Amniotic stem cell (primary cell): Measurements from ENCODE around the gene SNTG2.

Experiments
- DNase-seq: peaks from one replicate; lab custom pipeline; 2025; lab: John Stamatoyannopoulos, UW

SNTG2 gene

DNA sequence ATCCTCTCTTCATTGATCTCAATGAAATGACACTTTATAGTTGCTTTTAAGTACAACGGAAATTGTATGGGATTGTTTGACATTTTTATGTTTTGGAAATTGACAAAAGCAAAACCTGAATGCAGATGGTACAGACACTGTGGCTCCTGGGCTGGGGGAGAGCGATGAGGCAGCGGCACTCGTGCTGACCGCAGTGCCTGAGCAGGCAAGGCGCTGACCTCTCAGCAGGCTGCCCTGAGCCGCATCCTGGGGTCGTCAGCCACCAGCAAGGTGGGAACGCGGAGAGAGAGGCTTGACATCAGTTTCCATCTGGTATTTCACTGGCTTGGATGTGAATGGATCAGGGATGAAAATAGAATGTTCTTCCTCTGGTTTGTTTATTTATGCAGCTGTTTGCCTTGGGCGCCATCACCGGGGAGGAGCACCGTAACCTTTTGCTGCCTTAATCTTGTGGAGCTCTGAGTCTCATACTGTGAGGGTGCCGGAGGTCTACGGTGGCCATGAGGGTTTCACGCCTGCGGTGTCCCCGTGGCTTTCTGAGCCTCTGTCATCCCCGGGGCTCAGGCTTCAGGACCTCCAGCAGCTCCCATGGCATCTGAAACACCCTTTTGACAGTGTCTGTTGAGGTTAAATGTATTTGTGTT is 367.8 kb downstream of the SNTG2 start:
- no peak for DNase-seq

DNA sequence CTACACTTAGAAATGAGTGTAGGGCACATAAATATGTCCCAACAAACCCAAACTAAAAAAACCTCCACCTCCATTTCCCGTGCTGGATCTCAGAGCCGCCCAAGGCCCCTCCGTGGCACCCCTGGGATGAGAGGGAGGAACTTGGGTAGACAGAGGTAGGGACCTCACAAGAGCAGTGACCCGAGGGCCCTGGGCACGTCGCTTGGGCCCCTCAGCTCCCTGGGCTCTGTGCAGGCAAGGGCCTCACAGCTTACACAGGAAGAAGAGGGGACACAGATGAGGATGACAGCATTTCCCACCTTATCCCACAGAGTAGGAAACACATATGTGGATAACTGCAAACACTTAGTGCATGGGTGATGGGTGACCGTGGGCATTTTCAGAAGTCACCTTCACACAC is 368.7 kb downstream of the SNTG2 start:
- no peak for DNase-seq

DNA sequence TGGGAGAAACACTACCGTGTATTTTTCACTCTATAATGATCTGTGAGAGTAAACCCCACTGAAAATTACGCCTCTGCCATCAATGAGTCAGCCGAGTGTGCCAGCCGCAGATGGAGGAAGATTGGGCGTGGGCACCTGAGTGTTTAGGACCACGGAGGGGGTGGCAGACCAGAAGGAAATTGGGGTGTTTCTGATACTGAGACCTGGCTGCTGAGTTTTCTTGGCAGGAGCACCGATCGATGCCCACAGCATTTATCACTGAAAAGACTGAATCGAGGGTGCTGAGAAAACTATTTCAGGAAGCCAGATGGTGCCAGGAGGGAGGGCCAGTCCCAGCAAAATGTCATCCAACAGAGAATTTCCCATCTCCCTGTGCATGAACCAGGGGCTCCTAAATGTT is 370.7 kb downstream of the SNTG2 start:
- DNase-seq = no peak

DNA sequence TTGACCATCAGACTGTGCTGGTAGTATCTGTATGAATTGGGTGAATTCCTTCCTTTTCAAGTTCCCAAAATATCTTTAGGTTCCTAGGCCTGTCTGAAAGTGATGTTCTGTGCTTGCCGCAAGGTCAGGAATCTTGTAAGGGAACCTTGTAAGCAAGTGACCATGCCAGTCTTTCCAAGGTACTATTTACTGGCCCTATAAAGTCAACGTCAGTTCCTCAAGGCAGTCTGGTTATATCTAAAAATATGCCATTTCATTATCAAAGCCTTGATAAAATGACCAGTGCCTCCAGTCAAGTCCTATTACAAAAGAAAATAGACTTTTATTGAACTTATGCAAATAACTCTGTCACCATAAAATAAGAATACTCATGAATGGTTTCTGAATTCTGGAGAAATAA is 374.2 kb downstream of the SNTG2 start:
- no peak for DNase-seq

DNA sequence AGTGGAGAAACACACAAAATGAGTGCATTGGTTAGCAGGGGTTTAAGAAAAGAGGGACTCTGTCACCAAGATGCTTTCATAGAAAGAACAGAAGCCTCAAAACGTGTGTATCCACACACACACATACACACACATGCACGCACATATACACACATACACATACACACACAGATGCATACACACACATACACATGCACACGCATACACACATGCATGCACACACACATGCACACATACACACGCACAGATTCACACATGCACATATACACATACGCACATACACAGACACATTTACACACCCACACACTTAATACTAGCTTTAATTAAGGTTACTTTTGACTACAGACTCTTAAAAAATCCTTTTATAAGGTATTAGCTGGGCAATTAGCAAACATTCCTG is 378.0 kb downstream of the SNTG2 start:
- no peak for DNase-seq

DNA sequence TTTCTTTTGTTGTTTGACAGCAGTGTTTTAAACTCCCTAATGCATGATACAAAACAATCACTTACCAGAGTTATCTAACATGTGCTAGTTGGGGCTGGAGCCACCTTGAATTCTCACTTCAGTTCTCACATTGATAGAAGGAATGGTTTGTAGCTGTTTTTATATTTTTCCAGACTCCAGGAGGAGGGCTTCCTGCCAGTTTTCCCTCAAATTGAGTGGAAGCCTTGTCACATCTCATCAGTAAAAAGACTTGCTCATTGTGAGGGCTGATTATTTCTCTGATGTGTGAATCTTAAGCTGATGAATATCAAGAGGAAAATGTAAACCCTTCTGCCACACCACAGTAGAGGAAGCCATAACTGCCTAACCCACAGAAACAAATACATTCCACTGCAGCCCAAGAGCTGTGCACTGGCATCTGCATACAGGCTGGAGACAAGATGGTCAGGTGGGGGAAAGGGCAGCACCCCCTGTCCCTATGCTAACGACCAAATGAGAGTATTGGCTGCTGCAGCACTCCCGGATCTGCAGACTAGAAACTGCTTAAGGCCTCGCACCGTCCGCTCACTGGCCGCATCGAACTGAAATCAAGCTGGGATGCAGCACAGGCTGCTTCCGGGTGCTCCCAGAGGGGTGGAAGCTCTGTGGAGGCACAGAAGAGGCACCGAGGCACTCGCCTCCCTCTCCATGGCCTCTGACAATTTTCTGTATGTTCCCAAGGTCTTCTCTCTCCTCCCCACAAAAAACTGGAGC is 388.9 kb downstream of the SNTG2 start:
- DNase-seq = no peak

DNA sequence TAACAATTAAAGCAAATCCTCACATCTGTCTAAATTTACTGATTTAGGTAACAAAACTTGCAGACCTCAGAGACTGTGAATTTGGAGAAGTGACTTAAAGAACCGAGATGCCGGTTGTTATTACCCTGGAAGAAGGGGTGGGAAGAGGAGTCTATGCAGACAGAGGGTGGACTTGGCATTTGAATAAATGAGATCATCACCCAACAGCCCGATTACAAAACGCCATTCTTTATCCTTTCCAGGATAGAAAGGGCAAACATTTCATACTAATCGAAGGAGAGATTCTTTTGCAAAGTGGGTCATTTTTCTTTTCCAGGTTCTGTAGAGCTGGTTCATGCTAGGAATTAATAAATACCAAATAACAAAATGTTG is 389.5 kb downstream of the SNTG2 start:
- DNase-seq = no peak

DNA sequence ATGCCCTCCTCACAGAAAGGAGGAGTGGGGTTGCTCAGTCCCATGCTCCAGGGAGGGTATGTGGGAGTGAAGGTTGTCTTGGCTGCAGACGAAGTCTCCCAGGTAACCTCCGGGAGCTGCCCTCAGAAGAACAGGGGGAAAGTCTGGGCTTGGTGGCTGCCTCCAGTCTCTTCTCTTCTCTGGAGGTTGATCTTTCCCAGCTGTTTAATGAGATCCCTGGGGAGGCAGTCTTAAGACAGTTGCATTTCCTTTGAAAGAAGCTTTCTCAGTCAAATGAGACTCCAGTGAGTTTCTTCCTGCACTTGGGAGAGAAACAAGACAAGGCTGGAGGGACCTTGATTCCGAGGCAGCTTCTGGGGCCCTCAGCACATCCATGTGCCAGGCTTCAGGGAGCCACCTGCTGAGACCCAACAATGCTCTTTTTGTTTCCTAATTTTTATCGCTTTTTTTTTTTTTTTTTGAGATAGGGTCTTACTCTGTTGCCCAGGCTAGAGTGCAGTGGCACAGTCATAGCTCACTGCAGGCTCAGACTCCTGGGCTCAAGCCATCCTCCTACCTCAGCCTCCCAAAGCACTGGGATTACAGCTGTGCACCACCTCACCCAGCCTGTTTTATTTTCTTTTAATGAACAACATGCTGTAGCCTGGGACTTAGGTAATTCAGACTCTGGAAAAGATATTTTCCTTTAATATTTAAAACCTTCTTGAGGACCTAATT is 390.9 kb downstream of the SNTG2 start:
- no peak for DNase-seq

DNA sequence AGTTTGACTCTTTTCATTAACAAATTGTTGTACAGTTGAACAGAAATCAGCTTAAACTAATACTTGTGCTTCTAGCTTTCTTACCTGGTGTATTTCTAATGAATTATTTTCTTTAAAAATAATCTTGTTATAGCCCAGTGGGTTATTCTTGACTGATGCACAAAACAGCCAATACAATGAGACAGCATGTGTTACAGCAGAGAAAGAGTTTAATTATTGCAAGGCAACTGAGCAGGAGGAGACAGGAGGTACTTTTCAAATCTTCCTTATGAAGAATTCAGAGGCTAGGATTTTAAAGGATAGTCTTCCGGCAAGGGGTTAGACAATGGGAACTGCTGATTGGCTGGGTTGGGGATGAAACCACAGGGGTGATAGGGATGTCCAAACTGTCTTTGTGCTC is 398.1 kb downstream of the SNTG2 start:
- DNase-seq = no peak

DNA sequence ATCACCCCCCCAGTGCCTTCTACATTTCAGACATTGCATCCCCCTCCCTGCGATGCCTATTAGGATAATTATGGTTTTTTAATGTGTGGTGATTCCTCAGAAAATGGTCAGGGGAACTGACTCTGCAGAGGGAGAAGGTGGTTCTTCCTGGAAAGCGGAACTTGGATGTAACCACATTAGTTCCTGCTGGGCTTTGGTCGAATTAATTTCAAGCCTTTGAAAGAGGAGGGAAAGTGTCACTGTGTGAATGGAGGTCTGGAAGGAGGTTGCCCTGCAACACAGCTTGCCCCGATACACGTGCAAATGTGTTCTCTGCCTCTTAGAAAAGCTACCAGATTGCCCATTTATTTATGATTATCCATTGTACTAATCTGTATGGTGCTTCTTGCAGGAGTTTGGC is 399.5 kb downstream of the SNTG2 start:
- no peak for DNase-seq

DNA sequence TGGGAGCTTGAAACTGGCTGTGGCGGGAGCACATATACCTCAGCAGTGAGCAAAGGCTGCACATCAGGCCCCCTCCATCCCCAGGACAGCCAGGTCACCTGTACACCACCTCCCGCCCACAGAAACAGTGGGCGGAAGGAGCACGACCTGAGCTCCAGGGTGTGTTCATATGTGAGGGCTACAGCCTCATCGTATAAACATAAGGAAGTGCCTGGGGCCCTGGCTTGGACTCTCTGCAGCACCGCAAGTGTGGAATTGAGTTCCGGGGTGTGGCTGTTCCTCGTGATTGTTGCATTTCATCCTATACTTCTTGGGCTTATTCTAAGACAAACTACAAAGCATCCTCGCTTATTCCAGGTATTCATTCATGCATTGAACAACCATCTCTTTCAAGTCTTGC is 402.5 kb downstream of the SNTG2 start:
- no peak for DNase-seq

DNA sequence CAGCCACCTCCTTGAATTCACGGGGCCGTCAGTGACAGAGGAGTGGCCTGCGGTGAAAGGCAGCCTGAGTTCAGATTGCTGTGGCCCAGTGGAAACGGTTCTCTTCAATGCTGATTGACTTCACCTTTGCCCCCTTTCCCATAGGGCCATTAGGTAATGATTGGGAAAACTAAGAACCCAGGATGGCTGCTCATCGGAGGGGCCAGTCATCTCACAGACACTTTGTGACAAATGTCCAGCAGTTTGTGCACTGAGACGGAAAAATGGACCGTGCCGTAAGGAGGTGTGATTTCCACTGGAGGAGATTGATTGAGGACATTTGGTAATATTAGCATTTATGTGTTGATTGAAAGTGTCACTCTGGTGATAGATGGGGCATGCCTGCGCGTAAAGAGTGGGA is 402.9 kb downstream of the SNTG2 start:
- DNase-seq = no peak

DNA sequence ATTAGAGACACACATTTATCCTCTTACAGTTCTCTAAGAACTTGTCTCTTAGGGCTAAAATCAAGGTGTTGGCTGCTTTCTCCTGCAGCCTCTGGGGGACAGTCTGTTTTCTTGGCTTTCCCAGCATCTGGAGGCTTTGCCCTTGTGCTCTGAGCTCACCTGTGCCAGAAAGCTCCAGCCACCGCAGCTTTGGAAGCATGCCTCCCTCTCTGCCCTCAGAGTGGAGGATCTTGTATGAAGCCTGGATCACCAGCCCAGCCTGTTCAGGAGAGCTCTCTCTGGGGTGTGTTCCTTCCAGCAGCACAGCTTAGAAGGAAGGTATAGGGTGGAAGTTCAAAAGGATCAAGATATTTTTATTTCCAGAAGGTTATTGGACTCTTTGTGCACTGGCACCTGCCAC is 409.5 kb downstream of the SNTG2 start:
- no peak for DNase-seq

DNA sequence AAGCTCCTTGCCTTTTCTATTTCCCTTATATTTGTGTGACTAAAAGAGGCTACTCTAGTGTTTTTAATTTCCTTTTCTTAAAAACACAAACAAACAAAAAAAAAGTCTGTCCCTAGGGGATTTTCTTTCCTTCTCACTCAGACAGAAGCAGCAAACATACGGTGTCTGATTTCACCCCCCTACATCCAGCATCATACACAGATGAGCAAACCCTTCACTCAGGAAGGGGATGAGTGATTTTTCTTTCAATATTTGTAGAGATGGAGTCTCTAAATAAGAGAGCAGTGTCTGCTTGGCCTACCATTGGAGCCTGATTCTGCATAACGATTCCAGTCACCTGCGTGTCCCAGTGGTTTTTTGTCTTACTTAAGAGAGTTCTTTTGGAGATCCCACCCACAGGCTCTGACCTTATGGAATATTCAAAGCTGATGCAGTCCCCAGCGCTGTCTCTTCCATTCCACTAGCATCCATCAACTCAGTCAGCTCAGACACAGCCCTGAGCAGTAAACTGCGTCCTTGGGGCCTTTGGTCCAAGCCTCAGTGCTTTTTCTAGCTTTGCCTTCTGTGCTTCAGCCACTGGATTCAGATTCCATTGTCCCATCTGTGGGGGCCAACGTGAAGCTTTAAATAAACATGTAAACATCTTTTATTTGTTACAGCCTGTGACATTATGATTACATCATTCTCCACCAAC is 410.1 kb downstream of the SNTG2 start:
- no peak for DNase-seq

DNA sequence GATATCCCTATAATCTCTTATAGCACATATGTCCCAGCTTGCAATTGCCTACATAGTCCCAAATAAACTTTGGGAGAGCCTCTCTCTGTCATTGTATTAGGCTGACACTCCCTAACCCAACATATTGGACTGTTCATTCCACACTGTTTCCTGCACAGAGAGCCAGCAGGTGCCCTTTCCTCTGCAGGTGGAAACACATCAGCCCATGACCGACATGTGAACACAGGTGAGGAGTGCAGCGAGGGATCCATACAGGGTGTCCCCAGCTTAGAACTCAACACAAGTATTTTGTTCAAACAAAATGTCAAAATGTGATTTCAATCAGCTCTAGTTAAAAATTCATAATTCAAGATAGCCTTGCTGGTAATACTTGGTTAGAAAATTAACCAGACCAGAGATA is 412.7 kb downstream of the SNTG2 start:
- no peak for DNase-seq

DNA sequence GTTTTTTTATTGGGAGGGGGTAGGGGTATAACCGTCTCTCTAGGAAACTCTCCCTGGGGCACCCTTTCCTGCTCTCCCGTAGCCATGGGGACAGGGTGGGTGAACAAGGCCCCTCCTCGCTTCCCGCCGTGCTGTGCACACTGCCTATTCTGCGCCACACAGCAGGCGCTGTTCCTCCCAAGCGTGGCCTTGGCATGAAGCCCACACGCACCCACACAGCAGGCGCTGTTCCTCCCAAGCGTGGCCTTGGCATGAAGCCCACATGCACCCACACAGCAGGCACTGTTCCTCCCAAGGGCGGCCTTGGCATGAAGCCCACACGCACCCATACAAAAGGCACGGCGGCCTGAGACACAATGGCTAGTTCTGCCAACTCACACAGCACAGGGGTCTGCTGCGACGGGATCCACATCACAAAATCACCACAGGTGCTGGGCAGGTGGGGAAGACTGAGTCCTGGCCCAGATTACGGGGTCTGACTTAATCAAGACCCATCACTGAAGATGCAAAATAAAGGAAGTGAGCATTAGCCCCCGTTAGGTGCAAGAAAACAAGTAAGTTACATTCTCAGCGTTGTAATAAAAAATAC is 416.0 kb downstream of the SNTG2 start:
- DNase-seq = no peak

DNA sequence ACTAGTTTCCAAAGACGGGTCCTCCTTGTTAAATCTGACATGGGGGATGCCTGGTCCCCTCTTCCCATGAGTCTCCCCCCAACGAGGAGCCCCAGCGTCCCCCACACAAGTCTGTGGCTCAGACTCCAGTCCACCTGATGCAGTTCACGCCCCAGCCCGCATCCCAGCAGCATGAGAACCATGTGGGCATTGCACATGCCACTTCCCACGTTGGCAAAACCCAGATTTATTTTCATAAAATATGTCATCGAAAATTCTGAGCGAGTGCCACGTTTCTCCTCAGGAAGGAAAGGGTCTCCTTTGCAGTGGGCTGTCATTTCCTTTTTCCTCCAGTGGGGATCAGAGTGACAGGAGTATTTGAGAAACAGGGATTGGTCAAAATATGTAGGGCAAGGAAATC is 417.0 kb downstream of the SNTG2 start:
- no peak for DNase-seq

DNA sequence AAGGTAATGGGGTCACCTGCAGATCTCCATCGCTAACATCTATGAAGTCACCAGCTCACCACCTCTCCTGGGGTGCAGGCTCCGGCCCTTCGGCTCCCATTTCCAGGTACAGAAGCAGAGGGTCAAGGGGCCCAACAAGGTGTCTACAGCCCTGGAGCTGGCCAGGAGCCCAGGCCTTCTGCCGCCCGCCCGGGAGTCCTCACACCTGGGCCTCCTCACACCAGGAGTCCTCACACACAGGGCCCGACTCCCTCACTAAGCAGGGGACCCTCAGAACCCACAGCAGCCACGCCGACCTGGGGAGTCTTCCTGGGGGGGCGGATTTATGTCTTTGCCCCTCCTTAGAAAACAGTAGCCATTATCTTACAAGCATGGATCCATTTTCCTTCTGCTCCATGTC is 419.3 kb downstream of the SNTG2 start:
- DNase-seq = no peak

DNA sequence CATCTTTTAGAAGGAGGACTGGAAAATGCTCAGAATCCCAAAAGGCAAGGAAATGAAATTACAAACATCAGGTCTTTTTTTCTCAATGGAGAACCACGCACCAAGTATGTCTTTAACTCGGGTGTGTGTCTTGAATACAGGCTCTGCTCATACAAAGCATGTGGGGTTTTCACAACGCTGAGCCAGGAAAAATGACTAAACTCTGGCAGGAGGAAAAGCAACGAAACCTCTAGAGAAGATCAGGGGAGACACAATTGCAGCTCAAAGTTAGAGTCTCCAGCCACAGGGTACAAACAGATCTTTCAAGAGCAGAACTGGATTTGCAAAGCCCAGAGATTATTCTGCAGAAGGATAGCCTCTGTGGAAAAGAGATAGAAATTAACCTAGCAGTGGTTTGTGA is 419.8 kb downstream of the SNTG2 start:
- DNase-seq = no peak

DNA sequence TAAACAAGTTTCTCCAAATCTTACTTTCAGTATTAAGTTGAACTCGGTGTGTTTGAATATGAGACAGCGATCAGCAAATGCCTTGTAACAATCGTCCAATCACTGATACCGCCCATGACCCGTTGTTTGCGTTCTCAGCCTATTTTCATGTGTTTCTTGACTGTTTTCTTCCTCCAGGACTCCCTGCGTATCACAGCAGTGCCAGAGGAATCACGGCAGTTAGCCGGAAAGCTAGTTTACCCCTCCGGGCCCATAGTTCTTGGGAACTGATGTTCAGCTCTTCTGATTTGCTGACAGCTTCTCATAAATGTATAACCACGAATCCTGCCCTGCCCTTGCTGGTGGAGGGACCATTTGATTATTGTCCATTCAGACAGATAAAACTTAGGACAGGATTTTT is 420.4 kb downstream of the SNTG2 start:
- DNase-seq = no peak

DNA sequence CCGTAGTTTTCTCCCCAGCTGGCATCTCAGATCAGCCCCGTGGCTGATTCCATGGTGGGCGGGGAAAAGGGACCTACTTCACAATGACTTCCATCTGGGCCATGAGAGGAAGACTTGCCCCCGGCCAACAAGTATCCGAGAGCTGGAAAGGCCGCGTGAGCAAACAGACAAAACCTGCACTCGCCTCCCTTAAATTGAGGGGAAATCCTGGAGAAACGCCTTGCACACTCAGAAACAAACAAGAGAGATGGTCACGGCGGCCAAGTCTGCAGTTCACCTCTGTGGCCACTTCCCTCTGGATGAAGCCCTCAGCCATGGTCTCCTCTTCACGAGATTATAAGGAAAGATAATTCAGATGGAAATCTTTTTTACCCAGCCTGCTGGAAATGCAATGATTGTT is 423.2 kb downstream of the SNTG2 start:
- no peak for DNase-seq

DNA sequence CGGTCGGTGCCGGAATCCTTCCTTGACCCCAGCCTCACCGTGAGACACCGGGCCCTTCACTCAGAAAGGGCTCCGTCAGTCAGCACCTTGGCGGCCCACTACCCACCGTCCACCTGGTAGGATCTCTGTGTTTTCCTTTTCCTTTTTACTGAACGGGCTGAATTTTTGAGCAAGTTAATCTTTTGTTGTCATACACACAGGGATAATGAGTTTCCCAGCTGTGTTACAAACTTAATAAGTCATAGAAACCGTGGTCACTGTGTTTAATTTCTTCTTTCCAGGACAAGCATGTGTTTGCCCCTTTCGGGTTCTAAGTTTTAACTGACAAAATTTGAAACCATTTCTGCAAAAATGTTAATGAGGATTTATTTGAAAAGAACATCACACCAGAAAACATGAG is 423.6 kb downstream of the SNTG2 start:
- DNase-seq = no peak

DNA sequence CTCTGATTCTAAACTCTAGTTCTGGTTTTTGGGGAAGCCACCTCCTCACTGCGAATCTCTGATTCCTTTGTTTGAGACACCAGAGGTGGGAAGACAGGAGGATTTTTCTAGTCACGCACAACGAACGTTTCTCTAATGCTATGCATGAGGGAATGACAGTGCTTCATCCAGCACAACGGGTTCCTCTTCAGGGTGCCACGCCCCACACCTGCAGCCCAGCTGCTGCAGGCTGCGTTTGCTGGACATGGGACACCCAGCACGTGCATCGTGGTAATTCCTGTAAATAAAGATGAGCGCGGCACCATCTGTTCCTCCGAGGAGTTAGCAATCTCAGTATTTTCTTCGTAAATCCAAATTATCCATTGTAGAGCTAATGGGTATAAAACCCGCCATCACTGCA is 425.1 kb downstream of the SNTG2 start:
- DNase-seq = no peak
